ENCODE results near the gene ZSCAN23. TPM values are rescaled to one million over a fixed set of nuclear protein-coding genes. Genes with fewer than 3 reads are reported as not detected.
A peak's percentile ranks its signal among the peaks of the same experiment; 100 is the strongest.

Gene ZSCAN23
- total and polyA plus RNA-seq, 9 of the 15 experiments (the other 6 are each of a cell fraction or from before 2014, with no cell fraction given) = 0.05 to 0.29 (median 0.21) TPM; not detected in 1

GRCh38 chr6:28491984-28492317 lies 48.7 kb upstream of the ZSCAN23 start (continued):
- TF ChIP-seq RNF219 (CRISPR knock-in tag; IDR thresholded peaks at IDR 0.05) (no peak), DPF2 (IDR thresholded peaks at IDR 0.05) (peak; percentile 27; the same call in 1 of the 2 replicates), MCM5 (IDR thresholded peaks at IDR 0.05; ENCODE audit: low read depth) (no peak), CTCFL (IDR thresholded peaks at IDR 0.05; ENCODE audit: borderline replicate concordance, insufficient read depth, low read depth, low read length, poor library complexity, severe bottlenecking) (no peak), ETV5 (CRISPR knock-in tag; IDR thresholded peaks at IDR 0.05; ENCODE audit: low read depth) (no peak), RBM14 (IDR thresholded peaks at IDR 0.05; ENCODE audit: borderline replicate concordance, insufficient read depth, low read depth, low read length) (no peak), TAF1 (IDR thresholded peaks at IDR 0.05; ENCODE audit: control insufficient read depth, extremely low read depth, insufficient read depth, low read length, severe bottlenecking) (peak; percentile 6), ARID4B (CRISPR knock-in tag; IDR thresholded peaks at IDR 0.05) (no peak), CHD4 (IDR thresholded peaks at IDR 0.05; ENCODE audit: insufficient read depth, insufficient replicate concordance, low read depth, low read length, poor library complexity, severe bottlenecking) (no peak), FIP1L1 (IDR thresholded peaks at IDR 0.05; ENCODE audit: low read depth, low read length, poor library complexity, severe bottlenecking) (no peak), ZNF699 (CRISPR knock-in tag; IDR thresholded peaks at IDR 0.05; ENCODE audit: insufficient replicate concordance) (no peak), E2F4 (CRISPR knock-in tag; IDR thresholded peaks at IDR 0.05; ENCODE audit: low read depth) (no peak), ARID1B (IDR thresholded peaks at IDR 0.05) (no peak), ZSCAN32 (CRISPR knock-in tag; IDR thresholded peaks at IDR 0.05) (no peak), TEAD2 (tag; IDR thresholded peaks at IDR 0.05) (no peak), BACH1 (tag; IDR thresholded peaks at IDR 0.05) (no peak), ZFPM2 (CRISPR knock-in tag; IDR thresholded peaks at IDR 0.05) (no peak), ZNF766 (CRISPR knock-in tag; conservative IDR thresholded peaks at IDR 0.05) (0 out of 2 replicates have a peak, but pooled peaks have one; percentile 3)
